ENCODE results near the gene PXYLP1. TPM values are rescaled to one million over a fixed set of nuclear protein-coding genes. Genes with fewer than 3 reads are reported as not detected.

The PXYLP1 gene
- total RNA-seq, 1 experiment from 2014 or later = 4.1 TPM

- no peak for DNase-seq (ENCODE audit: low read depth)
- in situ Hi-C loops (cut with HindIII; ENCODE audit: low pct_unique_long_range_greater_than_20kb, low sequenced_read_pairs) = no loop called here
Measured at GRCh38 chr3:141330718-141331376, 99.2 kb downstream of the PXYLP1 start.

GRCh38 chr3:141331377-141332318, 100.0 kb downstream of the PXYLP1 start:
- in situ Hi-C loops (cut with HindIII; ENCODE audit: low pct_unique_long_range_greater_than_20kb, low sequenced_read_pairs) = no loop called here
- DNase-seq (ENCODE audit: low read depth) = peak; percentile 98

- in situ Hi-C loops (cut with HindIII; ENCODE audit: low pct_unique_long_range_greater_than_20kb, low sequenced_read_pairs) = no loop called here
- no peak for DNase-seq (ENCODE audit: low read depth)
Measured at GRCh38 chr3:141332416-141332815, 100.8 kb downstream of the PXYLP1 start.

- no peak for DNase-seq (ENCODE audit: low read depth)
- in situ Hi-C loops (cut with HindIII; ENCODE audit: low pct_unique_long_range_greater_than_20kb, low sequenced_read_pairs) = no loop called here
Measured at GRCh38 chr3:141333836-141334626, 102.4 kb downstream of the PXYLP1 start.

- no peak for DNase-seq (ENCODE audit: low read depth)
- in situ Hi-C loops (cut with HindIII; ENCODE audit: low pct_unique_long_range_greater_than_20kb, low sequenced_read_pairs) = no loop called here
Measured at GRCh38 chr3:141334627-141335250, 103.1 kb downstream of the PXYLP1 start.

- DNase-seq (ENCODE audit: low read depth) = no peak
- in situ Hi-C loops (cut with HindIII; ENCODE audit: low pct_unique_long_range_greater_than_20kb, low sequenced_read_pairs) = no loop called here
Measured at GRCh38 chr3:141335531-141336061, 104.0 kb downstream of the PXYLP1 start.

DNA sequence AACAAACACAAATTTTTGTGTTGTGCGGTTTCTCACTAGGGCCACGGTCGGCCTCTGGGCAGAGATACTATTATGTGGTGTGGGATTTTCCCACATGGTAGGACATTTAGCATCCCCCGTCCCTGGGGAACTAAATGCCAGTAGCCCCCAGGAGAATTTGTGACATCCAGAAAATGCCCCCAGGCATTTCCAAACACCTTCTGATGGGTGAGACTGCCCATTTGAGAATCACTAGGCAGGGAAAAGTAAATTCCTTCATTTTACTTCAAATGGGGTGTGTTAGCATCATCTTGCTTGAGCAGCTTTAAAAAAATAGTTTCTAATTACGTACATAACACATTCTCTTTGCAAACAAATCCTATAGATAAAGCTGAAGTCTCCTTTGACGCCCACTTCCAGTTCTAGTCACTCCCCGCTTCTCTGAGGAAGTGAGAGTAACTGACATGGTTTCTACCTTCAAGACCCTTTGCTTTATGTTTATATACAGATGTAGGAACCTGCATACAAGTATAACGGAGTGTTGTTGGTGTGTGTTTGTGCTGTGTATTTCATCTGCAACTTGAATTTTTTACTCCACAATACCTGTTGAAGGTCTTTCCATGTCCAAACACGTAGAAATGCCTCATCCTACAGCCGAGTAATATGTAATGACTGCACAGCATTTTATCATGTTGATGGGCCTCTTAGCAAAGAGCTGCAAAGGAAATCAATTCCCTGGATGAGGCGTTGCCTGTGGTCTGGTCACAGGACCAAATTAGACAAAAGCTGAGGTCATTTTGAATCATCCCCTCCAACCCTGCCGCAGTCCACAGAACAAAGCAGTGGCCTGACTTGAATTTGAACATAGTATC, 105.3 kb downstream of the PXYLP1 start:
- DNase-seq (ENCODE audit: low read depth) = peak; percentile 57
- in situ Hi-C loops (cut with HindIII; ENCODE audit: low pct_unique_long_range_greater_than_20kb, low sequenced_read_pairs) = no loop called here

DNA sequence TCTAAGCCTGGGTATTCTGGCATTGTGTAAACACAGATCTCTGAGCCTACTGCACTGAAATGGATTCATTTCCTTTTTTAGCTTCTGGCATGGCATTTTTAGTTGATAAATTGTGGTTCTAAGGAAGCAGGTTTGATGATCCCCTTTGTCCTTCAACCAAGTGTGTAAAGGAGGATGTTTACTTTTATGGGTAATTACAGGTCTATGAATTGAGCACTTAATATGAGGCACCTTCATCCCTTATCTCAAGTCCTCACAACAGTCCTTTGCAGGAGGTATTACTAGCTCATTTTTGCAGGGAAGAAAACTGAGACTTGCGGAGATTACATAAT, 105.9 kb downstream of the PXYLP1 start:
- in situ Hi-C loops (cut with HindIII; ENCODE audit: low pct_unique_long_range_greater_than_20kb, low sequenced_read_pairs) = no loop called here
- no peak for DNase-seq (ENCODE audit: low read depth)

DNA sequence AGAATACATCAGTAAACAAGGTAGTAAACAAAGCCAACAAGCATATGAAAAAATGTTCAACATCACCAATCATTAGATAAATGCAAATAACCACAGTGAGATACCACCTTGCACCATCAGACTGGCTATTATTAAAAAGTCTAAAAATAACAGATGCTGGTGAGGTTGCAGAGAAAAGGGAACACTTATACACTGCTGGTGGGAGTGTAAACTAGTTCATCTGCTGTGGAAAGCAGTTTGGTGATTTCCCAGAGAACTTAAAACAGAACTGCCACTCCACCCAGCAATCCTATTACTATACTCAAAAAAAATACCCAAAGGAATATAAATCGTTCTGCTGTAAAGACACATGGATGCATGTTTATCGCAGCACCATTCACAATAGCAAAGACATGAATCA, 106.4 kb downstream of the PXYLP1 start:
- in situ Hi-C loops (cut with HindIII; ENCODE audit: low pct_unique_long_range_greater_than_20kb, low sequenced_read_pairs) = no loop called here
- no peak for DNase-seq (ENCODE audit: low read depth)

- DNase-seq (ENCODE audit: low read depth) = no peak
- in situ Hi-C loops (cut with HindIII; ENCODE audit: low pct_unique_long_range_greater_than_20kb, low sequenced_read_pairs) = no loop called here
Measured at GRCh38 chr3:141338881-141339280, 107.3 kb downstream of the PXYLP1 start.

- in situ Hi-C loops (cut with HindIII; ENCODE audit: low pct_unique_long_range_greater_than_20kb, low sequenced_read_pairs) = no loop called here
Measured at GRCh38 chr3:141341536-141341935, 109.9 kb downstream of the PXYLP1 start.

GRCh38 chr3:141342386-141342785, 110.8 kb downstream of the PXYLP1 start:
- in situ Hi-C loops (cut with HindIII; ENCODE audit: low pct_unique_long_range_greater_than_20kb, low sequenced_read_pairs) = no loop called here
- DNase-seq (ENCODE audit: low read depth) = no peak

More at GRCh38 chr3:141341536-141341935, 109.9 kb downstream of the PXYLP1 start:
- DNase-seq (ENCODE audit: low read depth) = no peak

DNA sequence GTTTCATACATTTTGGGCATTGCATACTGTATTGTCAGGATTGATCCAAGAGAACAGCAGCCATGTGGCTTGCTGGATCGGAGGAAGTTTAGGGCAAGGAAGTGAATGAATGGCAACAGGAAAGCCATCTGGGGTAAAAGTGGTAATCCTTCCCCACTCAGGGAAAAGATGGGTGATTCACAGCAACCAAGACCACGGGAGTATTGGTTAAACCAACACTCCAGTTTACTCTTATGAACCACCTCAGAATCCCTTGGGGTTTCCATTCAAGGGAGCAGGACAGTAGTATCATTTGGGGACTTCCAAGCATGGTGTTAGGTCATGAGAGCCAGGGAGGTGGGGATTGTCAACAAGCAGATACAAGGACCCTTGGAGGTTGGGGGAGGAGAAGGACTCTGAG, 111.5 kb downstream of the PXYLP1 start:
- in situ Hi-C loops (cut with HindIII; ENCODE audit: low pct_unique_long_range_greater_than_20kb, low sequenced_read_pairs) = no loop called here
- DNase-seq (ENCODE audit: low read depth) = no peak

DNA sequence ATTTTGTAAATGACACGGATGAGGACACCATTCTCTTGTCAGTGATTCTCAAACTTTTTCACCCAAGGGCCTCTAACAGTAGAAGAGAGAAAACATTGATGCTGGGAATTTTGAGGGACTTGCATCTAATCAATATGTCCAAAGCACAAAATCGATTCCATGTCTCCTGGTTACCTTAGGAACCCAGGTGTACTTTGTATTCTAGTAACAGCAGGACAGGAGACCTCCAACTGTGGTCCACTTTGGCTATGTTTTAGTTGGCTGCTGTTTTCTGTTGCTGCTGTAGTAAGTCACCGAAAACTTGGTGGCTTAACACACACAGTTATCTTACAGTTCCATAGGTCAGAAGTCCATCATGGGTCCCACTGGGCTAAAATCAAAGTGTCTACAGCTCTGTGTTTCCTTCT, 112.2 kb downstream of the PXYLP1 start:
- in situ Hi-C loops (cut with HindIII; ENCODE audit: low pct_unique_long_range_greater_than_20kb, low sequenced_read_pairs) = no loop called here
- DNase-seq (ENCODE audit: low read depth) = no peak
